GM19395 (cell line): ENCODE data around the gene TWSG1.
"Not testable (repeated sequence)": the region's sequence is repeated elsewhere in the genome, so short reads cannot be mapped to it uniquely, and the experiment has no call there.

Experiments
- ATAC-seq: cut with Tn5 transposase; IDR thresholded peaks from one replicate; pipeline ENCODE4 v1.9.1; 2021; ENCODE audit warnings: mild to moderate bottlenecking, moderate library complexity; ENCODE audit not compliant: unreplicated experiment

Gene TWSG1

GRCh38 chr18:9422816-9423519 lies 88.4 kb downstream of the TWSG1 start:
- ATAC-seq, result no peak

- not testable (repeated sequence) for ATAC-seq
Measured at GRCh38 chr18:9423648-9424047, 89.1 kb downstream of the TWSG1 start.

GRCh38 chr18:9424235-9424634 lies 89.7 kb downstream of the TWSG1 start:
- ATAC-seq, result not testable (repeated sequence)

DNA sequence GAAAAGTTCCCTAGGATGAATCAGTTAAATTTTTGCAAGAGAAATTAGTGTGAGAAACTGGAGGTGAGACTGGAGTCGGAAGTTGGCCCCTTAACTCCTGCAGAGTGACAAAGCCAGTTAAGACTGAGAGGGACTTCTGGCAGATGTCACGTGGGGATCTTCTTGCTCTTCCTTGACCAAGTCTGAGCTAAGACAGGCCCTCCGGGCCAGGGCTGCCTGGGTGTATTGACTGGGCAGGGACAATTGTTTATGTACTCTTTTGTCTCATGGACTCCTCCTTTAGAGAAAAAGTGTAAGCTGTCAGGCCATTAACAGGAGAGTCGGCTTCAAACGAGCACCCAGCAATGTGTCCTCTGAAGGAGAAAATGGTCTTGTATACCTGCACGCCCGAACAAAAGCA lies 92.2 kb downstream of the TWSG1 start:
- no peak for ATAC-seq

- no peak for ATAC-seq
Measured at GRCh38 chr18:9428301-9428706, 93.7 kb downstream of the TWSG1 start.

GRCh38 chr18:9428862-9429661 lies 94.5 kb downstream of the TWSG1 start:
- ATAC-seq, result no peak

- no peak for ATAC-seq
Measured at GRCh38 chr18:9429662-9429993, 95.1 kb downstream of the TWSG1 start.

GRCh38 chr18:9430315-9430714 lies 95.7 kb downstream of the TWSG1 start:
- ATAC-seq, result not testable (repeated sequence)

DNA sequence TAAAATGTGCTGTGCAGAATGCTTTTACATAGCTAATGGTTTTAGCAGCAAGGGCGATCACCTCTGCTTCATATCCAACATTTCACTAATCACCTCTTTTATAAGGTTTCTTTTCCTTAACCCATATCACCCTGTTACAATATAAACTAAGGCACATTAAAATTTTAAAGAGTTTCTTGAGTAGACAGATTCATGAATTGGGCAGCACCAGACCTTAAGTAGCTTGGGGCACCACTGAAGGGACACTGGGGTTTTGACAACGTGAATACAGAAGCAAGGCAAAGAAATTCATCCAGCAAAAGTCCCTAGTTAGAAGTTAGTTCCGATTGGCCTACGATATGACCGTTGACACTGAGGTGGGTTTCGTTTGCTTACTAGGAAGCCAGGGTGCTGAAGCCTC lies 96.7 kb downstream of the TWSG1 start:
- no peak for ATAC-seq

DNA sequence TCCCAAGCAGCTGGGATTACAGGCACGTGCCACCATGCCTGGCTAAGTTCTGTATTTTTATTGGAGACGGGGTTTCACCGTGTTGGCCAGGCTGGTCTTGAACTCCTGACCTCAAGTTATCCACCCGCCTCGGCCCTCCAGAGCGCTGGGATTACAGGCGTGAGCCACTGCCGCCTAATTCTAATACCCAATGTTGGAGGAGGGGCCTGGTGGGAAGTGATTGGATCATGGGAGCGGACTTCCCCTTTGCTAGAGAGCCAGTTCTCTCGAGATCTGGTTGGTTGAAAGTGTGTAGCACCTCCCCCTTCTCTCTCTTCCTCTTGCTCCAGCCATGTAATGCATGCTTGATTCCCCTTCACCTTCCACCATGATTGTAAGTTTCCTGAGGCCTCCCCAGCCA lies 98.5 kb downstream of the TWSG1 start:
- ATAC-seq, result not testable (repeated sequence)

GRCh38 chr18:9433671-9434121 lies 99.1 kb downstream of the TWSG1 start:
- no peak for ATAC-seq

DNA sequence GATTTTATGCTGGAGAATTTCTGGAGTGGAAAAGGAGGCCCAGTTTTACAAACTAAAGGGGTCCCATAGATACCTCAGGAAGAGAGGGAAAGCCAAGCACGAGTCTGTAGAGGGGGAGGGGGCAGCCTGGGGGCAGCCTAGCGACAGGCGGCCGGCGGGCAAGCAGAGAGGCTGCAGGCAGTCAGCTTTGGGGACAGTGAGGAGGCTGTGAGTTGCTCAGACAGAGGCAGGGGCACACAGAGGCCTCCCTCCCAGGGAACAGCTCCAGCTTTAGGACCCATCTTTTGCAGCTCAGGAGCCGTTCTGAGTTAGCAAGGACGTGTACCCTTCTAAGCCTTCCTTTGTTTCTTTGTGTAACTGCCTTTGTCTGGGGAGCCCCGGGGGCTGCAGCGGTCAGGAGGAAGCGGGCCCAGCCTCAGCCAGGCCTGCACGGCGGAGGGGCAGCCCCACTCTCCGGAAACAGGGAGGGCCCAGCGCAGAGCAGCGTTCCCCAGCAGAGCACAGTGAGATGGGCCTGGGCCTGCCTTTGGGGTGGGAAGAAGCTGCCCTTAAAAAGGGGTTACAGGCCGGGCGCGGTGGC lies 99.6 kb downstream of the TWSG1 start:
- ATAC-seq, result no peak

DNA sequence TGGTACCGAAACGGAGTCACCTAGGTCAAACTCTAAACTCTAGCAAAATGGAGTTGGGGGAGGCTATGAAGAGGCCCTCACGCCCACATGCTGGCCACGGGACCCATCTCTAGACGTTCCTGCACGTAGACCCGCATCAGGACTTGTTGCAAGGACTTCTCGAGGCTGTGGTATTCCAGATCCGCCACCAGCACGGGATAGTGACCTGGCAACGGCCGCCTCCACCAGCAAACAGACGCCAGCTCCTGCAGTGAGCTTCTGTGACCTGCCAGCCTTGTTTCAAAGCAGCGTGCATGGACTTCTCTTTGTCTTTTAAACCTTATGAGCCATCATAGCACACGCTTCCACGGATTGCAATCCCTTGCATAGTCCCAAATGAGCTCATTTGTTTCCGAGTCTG lies 100.5 kb downstream of the TWSG1 start:
- no peak for ATAC-seq

- no peak for ATAC-seq
Measured at GRCh38 chr18:9436206-9436929, 101.8 kb downstream of the TWSG1 start.

DNA sequence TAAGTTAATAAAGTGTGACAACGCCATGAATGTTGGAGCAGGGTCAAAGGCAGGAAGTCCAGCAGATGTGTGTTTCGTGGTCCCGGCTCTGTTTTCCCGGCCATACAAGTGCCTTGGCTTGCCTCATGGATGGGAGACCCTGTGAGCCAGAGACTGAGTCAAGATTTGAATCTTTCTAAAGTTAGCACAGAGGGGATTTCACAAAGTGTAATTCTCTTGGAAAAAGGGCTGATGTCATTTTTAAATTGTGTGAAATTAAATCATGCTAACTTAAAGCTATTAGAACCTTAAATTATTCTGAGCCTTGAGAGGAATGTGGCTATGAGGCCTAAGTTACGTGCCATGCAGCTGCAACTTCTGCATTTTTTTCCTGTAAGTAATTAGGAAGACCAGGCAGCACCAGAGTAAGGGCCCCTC lies 102.5 kb downstream of the TWSG1 start:
- no peak for ATAC-seq

DNA sequence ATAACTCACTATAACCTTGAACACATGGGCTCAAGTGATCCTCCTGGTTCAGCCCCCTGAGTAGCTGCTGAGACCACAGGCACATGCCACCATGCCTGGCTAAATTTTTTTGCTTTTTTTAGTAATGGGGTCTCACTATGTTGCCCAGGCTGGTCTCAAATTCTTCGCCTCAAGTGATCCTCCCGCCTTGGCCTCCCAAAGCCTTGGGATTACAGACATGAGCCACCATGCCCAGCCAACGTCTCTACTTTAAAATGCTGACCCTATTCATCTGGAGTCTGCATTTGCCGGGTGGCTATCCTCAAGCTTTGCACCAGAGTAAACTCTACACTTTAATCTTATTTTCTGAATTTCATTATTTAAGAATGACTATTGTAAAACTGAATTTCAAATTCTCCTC lies 103.1 kb downstream of the TWSG1 start:
- no peak for ATAC-seq

DNA sequence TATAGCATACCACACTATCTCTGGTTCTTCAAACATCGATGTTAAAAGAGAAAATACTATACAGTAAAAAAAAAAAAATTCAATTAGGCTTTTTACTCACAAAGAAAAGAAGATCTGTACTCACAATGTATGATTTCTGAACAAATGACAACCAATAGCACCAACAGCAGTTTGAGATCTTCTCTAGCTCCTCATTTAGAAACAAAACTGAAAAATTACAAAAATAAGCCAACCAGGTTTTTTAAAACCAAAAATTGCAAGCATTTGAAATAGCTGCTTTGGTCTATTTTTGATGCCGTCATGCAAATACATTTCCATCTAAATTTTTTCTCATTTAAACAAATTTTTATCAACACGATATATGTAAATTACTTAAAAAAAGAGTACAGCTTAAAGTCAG lies 106.5 kb downstream of the TWSG1 start:
- ATAC-seq, result no peak

- ATAC-seq, result no peak
Measured at GRCh38 chr18:9444549-9444948, 110.0 kb downstream of the TWSG1 start.

GRCh38 chr18:9446839-9447238 lies 112.3 kb downstream of the TWSG1 start:
- no peak for ATAC-seq

- ATAC-seq, result no peak
Measured at GRCh38 chr18:9447334-9447733, 112.8 kb downstream of the TWSG1 start.
